OCI-LY7 (cell line): ENCODE measurements around the gene CDR2L. TPM values are rescaled to one million over a fixed set of nuclear protein-coding genes. Genes with fewer than 3 reads are reported as not detected.

Experiments used
- BruUV-seq: library from RNA; stranded (reverse); fragments of 400-500 nt; replicated peaks from 2 replicates; lab custom pipeline; 2021; lab: Mats Ljungman, UMichigan
- CTCF ChIA-PET: fragments of 300-600 bp; sonication (Branson Sonifier 250); formaldehyde crosslinking; loops from one replicate; lab custom pipeline; 2022; ENCODE audit warnings: antibody characterized with exemption; ENCODE audit not compliant: unreplicated experiment; lab: Charles Lee
- POLR2A ChIA-PET: fragments of 300-600 bp; sonication (Branson Sonifier 250); formaldehyde crosslinking; loops from one replicate; lab custom pipeline; 2022; ENCODE audit warnings: antibody characterized with exemption; lab: Charles Lee
- DNase-seq: peaks from one replicate; pipeline ENCODE4 v3.0.0-alpha.2; 2015; ENCODE audit warnings: low spot score
- H2AFZ ChIP-seq: fragments of 200-600 bp; sonication (generic), shearing (Covaris generic); 2 replicates; pipeline ENCODE4 v1.6.1; 2014; ENCODE audit warnings: mild to moderate bottlenecking, antibody characterized with exemption, low read length, moderate library complexity
- H3K27ac ChIP-seq: fragments of 200-600 bp; sonication (generic); 2 replicates; pipeline ENCODE4 v1.5.1; 2014; ENCODE audit warnings: mixed run types, low read depth, mild to moderate bottlenecking, moderate library complexity, low read length, inconsistent platforms; ENCODE audit not compliant: poor library complexity, severe bottlenecking
- H3K36me3 ChIP-seq: fragments of 200-600 bp; sonication (generic); 2 replicates; pipeline ENCODE4 v1.6.1; 2014; ENCODE audit warnings: mild to moderate bottlenecking, antibody characterized with exemption, low read length, moderate library complexity, mixed read lengths; ENCODE audit not compliant: insufficient read depth
- H3K4me1 ChIP-seq: fragments of 200-600 bp; sonication (generic); 2 replicates; pipeline ENCODE4 v1.5.1; 2014; ENCODE audit warnings: mild to moderate bottlenecking, low read length; ENCODE audit not compliant: insufficient read depth, poor library complexity, severe bottlenecking
- H3K4me2 ChIP-seq: fragments of 200-600 bp; sonication (generic); 2 replicates; pipeline ENCODE4 v1.6.1; 2014; ENCODE audit warnings: mild to moderate bottlenecking, low read length
- H3K4me3 ChIP-seq: fragments of 200-600 bp; sonication (generic); 2 replicates; pipeline ENCODE4 v1.5.1; 2014; ENCODE audit warnings: mild to moderate bottlenecking, low read depth, low read length; ENCODE audit not compliant: poor library complexity, severe bottlenecking
- H3K79me2 ChIP-seq: fragments of 200-600 bp; sonication (generic); 2 replicates; pipeline ENCODE4 v1.6.1; 2016; ENCODE audit warnings: low read depth, mild to moderate bottlenecking, low read length, moderate library complexity, mixed read lengths; ENCODE audit not compliant: insufficient read depth
- H3K9me2 ChIP-seq: fragments of 200-600 bp; sonication (generic); 2 replicates; pipeline ENCODE4 v1.6.1; 2016; ENCODE audit warnings: mild to moderate bottlenecking, low read length, mixed read lengths; ENCODE audit not compliant: insufficient read depth
- H3K9me3 ChIP-seq: fragments of 200-600 bp; sonication (generic); 2 replicates; pipeline ENCODE4 v1.6.1; 2014; ENCODE audit warnings: mild to moderate bottlenecking, mixed run types, low read length, mixed read lengths
- H4K20me1 ChIP-seq: fragments of 200-600 bp; sonication (generic); 2 replicates; pipeline ENCODE4 v1.6.1; 2014; ENCODE audit warnings: mild to moderate bottlenecking, antibody characterized with exemption, low read length, moderate library complexity, mixed read lengths; ENCODE audit not compliant: insufficient read depth
- EZH2phosphoT487 ChIP-seq: fragments of 200-600 bp; sonication (generic); IDR thresholded peaks from 2 replicates; pipeline ENCODE4 v1.6.1; 2018; ENCODE audit warnings: low read depth, borderline replicate concordance, mild to moderate bottlenecking, mixed run types, antibody characterized with exemption, low read length, moderate library complexity, mixed read lengths
- intact Hi-C: fragments of 100-400 bp; cut with micrococcal nuclease; formaldehyde crosslinking; loops from one replicate; pipeline ENCODE4 v1.10.0; 2022; ENCODE audit not compliant: unreplicated experiment
- total RNA-seq, 2 experiments: library from RNA; depleted of rRNA in 1 of 2; stranded (reverse); fragments of >200 nt in 1 of 2; shearing (Covaris generic) in 1 of 2; gene quantifications; 2 replicates each; pipeline ENCODE4 v1.2.3, GENCODE V29; 2014 to 2022
- TF ChIP-seq, protein P1 (sequence below): fragments of 200-600 bp; sonication (generic); conservative IDR thresholded peaks from 2 replicates; pipeline ENCODE4 v1.5.1; 2014; ENCODE audit warnings: mild to moderate bottlenecking, antibody characterized with exemption, low read length, moderate library complexity, mixed read lengths

CDR2L gene
- total RNA-seq, 2 experiments from 2014 or later, result 0.49 to 0.79 TPM

DNA sequence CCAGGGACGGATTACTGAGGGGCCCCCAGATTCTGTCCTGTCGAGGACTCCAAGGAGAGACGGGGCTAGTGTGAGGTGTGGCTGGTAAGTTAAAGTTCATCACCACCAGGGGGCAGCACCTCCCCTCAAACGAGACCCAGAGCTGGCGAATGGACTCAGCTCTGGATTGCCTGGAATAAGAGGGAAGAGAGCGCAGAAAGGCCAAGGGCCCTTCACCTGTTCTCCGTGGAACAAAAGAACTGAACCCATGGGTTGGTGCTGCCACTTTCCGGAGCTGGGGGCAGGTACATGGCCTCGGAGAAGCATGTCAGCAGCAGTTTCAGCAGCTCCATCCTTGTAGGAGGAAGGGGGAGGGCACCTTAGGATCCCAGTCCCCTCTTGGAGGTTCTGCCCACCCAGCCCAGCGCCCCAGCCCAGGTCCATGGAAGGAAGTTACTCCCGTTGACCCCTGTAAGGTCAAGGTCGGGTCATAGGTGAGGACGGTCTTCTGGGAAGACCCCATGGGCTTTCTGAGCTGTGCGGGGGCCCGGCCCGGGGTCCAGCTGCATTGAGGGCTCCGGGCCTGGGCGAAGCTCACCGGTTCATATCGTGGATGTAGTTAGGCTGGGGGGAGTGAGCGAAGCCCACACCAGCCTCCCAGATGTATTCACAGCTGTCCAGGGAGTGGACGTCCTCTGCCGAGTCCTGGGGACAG, 25.6 kb upstream of the CDR2L start:
- Histone ChIP-seq H3K4me2 (no peak overlapping the region), H4K20me1 (no peaks in the 10 kb centered on the region), H3K36me3 (no peaks in the 10 kb centered on the region), H3K27ac (no peak overlapping the region), H3K9me3 (no peaks in the 10 kb centered on the region), H3K4me1 (peaks cover 7% of the 10 kb centered on the region), H2AFZ (no peak overlapping the region), H3K9me2 (no peaks in the 10 kb centered on the region), H3K4me3 (no peak overlapping the region), H3K79me2 (no peaks in the 10 kb centered on the region)
- peak; percentile 90 for DNase-seq
- TF ChIP-seq EZH2phosphoT487, result no peak
- TF ChIP-seq, protein P1, sequence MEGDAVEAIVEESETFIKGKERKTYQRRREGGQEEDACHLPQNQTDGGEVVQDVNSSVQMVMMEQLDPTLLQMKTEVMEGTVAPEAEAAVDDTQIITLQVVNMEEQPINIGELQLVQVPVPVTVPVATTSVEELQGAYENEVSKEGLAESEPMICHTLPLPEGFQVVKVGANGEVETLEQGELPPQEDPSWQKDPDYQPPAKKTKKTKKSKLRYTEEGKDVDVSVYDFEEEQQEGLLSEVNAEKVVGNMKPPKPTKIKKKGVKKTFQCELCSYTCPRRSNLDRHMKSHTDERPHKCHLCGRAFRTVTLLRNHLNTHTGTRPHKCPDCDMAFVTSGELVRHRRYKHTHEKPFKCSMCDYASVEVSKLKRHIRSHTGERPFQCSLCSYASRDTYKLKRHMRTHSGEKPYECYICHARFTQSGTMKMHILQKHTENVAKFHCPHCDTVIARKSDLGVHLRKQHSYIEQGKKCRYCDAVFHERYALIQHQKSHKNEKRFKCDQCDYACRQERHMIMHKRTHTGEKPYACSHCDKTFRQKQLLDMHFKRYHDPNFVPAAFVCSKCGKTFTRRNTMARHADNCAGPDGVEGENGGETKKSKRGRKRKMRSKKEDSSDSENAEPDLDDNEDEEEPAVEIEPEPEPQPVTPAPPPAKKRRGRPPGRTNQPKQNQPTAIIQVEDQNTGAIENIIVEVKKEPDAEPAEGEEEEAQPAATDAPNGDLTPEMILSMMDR, result peak; percentile 95
- intact Hi-C loops, result loop anchor here (1.0 to 2.0 kb wide), 4 partner anchors 44 to 239 kb away; partner anchors contain the start of genes ARMC7, ATP5PD and KCTD2
- BruUV-seq, result no TSS peak
- CTCF ChIA-PET, result interaction anchor here (0.6 to 2.3 kb wide), 21 partner anchors 10 to 279 kb away, joined by 3 to 26 read pairs (median 4); partner anchors contain the start of genes CDR2L, HID1 and MRPL58
- POLR2A ChIA-PET, result interaction anchor here (0.5 to 2.2 kb wide), 9 partner anchors 10 to 444 kb away, joined by 3 to 16 read pairs (median 4); partner anchors contain the start of genes GRB2 and MRPL58

DNA sequence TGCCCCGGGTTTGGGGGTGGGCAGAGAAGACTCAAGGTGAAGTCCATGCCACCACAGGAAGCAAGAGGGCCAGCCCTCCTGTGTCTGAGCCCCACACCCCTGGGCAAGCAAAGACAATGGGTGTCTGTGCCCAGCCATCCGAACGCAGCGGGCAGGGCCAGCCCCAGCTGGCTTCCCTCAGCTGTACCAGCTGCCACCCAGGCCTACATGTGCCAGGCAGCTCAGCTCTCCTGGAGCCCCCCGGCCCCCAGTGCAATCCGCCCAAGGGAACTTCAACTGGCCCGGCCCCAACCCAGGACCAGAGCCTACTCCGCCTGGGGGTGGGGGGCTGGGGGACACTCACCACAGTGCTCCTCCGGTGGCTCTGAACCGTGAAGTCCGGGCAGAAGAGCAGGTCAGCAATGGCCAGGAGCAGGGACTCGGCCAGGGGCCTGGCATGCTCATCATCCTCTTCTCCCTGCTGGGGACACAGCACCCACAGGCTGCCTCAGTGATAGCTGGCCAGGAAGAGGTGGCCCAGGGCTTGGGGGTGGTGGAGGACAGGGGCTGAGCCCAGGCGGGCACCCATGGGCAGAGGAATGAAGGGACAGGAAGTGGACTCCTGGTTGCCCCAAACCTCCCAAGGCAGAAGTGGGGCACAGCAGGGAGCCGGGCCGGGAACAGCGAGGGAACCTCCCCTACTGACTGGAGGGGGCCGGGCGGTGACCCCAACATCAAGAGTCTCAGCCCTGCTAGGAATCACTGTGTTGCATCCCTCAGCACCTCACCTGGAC, 24.6 kb upstream of the CDR2L start:
- Histone ChIP-seq H3K4me3 (no peak overlapping the region), H3K4me2 (no peak overlapping the region), H3K9me3 (no peaks in the 10 kb centered on the region), H3K9me2 (no peaks in the 10 kb centered on the region), H2AFZ (no peak overlapping the region), H3K4me1 (peaks cover 7% of the 10 kb centered on the region), H4K20me1 (no peaks in the 10 kb centered on the region), H3K36me3 (no peaks in the 10 kb centered on the region), H3K27ac (no peak overlapping the region), H3K79me2 (no peaks in the 10 kb centered on the region)
- intact Hi-C loops, result no loop called here
- no TSS peak for BruUV-seq
- ChIA-PET POLR2A (interaction anchor here (0.7 kb wide), 1 partner anchor 34 kb away, joined by 3 read pairs; no protein-coding TSS in a partner anchor), CTCF (interaction anchor here (0.6 to 2.3 kb wide), 6 partner anchors 10 to 101 kb away, joined by 3 to 26 read pairs (median 4); partner anchors contain the start of genes HID1 and MRPL58)
- no peak for TF ChIP-seq EZH2phosphoT487
- TF ChIP-seq, protein P1, result no peak
- no peak for DNase-seq
